ENCODE results near the gene LSM5. TPM values are rescaled to one million over a fixed set of nuclear protein-coding genes. Genes with fewer than 3 reads are reported as not detected.

LSM5 gene
- total RNA-seq, 1 experiment from 2014 or later: 108 TPM

DNA sequence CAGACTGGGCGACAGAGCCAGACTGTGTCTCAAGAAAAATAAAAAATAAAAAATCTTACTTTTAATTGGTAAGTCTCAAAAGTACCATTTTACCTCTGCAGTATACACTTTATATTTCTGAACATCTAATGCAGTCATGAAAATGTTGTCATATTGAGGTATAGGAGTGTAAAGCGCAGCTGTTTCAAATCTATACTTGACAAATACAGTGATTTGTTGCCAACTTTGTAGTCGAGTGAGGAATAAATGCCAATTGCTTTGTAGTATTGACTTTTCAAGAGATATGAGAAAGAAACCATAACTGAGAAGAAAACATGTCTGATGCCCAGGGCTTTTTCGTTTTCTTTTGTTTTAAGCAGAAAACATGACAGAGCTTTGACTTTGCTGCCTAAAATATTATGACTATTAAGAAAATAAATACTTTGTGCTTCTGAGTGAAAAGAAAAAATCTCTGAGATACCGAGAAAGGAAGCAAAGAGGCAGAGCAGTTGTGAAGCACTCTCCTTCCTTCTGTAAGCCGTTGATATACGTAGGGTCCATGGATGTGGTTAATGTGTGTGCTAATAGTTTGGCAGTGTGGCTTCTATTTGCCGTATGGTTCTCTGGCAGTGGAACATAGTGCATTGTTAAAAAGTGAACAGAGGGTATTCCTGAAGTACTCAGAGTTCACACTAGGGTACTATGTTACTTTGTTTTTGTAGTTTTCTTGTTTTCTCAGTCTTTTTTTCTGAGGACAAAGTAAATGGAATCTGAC is 43.3 kb upstream of the LSM5 start:
- Histone ChIP-seq H2BK20ac (ENCODE audit: low read depth, low read length, poor library complexity, severe bottlenecking) (no peak overlapping the region), H3K23me2 (ENCODE audit: insufficient read length, low read depth, low read length, poor library complexity, severe bottlenecking) (no peaks in the 10 kb centered on the region), H3K23ac (ENCODE audit: insufficient read length, low read depth, low read length) (no peak overlapping the region), H3K4ac (ENCODE audit: low read depth, low read length) (no peak overlapping the region), H3K14ac (ENCODE audit: insufficient read depth, low read length) (no peak overlapping the region), H4K20me1 (ENCODE audit: control insufficient read depth, insufficient read depth, insufficient read length) (no peaks in the 10 kb centered on the region), H3K79me2 (ENCODE audit: insufficient read depth, low read length) (peaks cover 2% of the 10 kb centered on the region; the same call in 1 of the 2 replicates), H2AFZ (ENCODE audit: low read length) (no peak overlapping the region), H3K9me3 (ENCODE audit: control insufficient read depth, low read depth, low read length) (no peaks in the 10 kb centered on the region), H2BK12ac (ENCODE audit: insufficient read length, low read depth, low read length) (no peak overlapping the region), H2BK15ac (ENCODE audit: low read depth, low read length) (no peak overlapping the region), H3K4me1 (ENCODE audit: insufficient read depth, low read length) (peaks cover 8% of the 10 kb centered on the region; the same call in 1 of the 2 replicates), H4K91ac (ENCODE audit: insufficient read length, low read depth, low read length) (no peak overlapping the region), H3T11ph (ENCODE audit: low read length) (no peak overlapping the region), H3K9ac (ENCODE audit: extremely low read depth, insufficient read length, low read length) (no peak overlapping the region), H2BK5ac (ENCODE audit: insufficient read length, low read length) (no peak overlapping the region), H4K8ac (replicated peaks; ENCODE audit: insufficient read length, low read depth, low read length) (no peak overlapping the region), H3K27me3 (ENCODE audit: insufficient read depth, low read length) (no peaks in the 10 kb centered on the region), H3K18ac (ENCODE audit: insufficient read length, low read depth, low read length) (no peak overlapping the region), H3K4me2 (ENCODE audit: insufficient read depth, insufficient read length, low read length) (no peak overlapping the region), H3K79me1 (ENCODE audit: insufficient read depth, low read depth, low read length, poor library complexity, severe bottlenecking) (peaks cover 3% of the 10 kb centered on the region), H3K27ac (ENCODE audit: insufficient read length, low read depth, low read length) (no peak overlapping the region), H4K5ac (ENCODE audit: insufficient read length, low read depth, low read length) (no peak overlapping the region), H3K56ac (ENCODE audit: insufficient read length, low read depth, low read length) (no peak overlapping the region), H2BK120ac (ENCODE audit: low read depth, low read length, poor library complexity, severe bottlenecking) (no peak overlapping the region), H2AK5ac (ENCODE audit: insufficient read length, low read length) (no peak overlapping the region)
- Mint-ChIP-seq H3K4me1 (peaks cover 15 to 21% of the 10 kb centered on the region in 2 experiments), H3K9me3 (no peaks in the 10 kb centered on the region), H3K36me3 (ENCODE audit: insufficient read depth in 1 of 3, low read depth in 3 of 3) (no peaks in the 10 kb centered on the region; a peak in 2 of 7 replicates), H3K27ac (peak overlapping the region in 1 of 3 experiments; percentile 49; a peak in 2 of 7 replicates), H3K27me3 (ENCODE audit: low read depth) (no peaks in the 10 kb centered on the region), H3K4me3 (no peak overlapping the region)
- no CpG with 5 or more reads among the region's 8 CpGs for WGBS (ENCODE audit: extremely low coverage, insufficient read length, low lambda C conversion rate)
- DNase-seq: no peak
- TF ChIP-seq, protein P1, sequence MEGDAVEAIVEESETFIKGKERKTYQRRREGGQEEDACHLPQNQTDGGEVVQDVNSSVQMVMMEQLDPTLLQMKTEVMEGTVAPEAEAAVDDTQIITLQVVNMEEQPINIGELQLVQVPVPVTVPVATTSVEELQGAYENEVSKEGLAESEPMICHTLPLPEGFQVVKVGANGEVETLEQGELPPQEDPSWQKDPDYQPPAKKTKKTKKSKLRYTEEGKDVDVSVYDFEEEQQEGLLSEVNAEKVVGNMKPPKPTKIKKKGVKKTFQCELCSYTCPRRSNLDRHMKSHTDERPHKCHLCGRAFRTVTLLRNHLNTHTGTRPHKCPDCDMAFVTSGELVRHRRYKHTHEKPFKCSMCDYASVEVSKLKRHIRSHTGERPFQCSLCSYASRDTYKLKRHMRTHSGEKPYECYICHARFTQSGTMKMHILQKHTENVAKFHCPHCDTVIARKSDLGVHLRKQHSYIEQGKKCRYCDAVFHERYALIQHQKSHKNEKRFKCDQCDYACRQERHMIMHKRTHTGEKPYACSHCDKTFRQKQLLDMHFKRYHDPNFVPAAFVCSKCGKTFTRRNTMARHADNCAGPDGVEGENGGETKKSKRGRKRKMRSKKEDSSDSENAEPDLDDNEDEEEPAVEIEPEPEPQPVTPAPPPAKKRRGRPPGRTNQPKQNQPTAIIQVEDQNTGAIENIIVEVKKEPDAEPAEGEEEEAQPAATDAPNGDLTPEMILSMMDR (conservative IDR thresholded peaks at IDR 0.05): no peak

Data from H9 (cell line).